HG02884 (cell line): ENCODE measurements around the gene BABAM2.
"Not testable (repeated sequence)": the region's sequence is repeated elsewhere in the genome, so short reads cannot be mapped to it uniquely, and the experiment has no call there.

Experiments used
- ATAC-seq: cut with Tn5 transposase; IDR thresholded peaks from one replicate; pipeline ENCODE4 v1.9.1; 2021; ENCODE audit warnings: mild to moderate bottlenecking, moderate library complexity; ENCODE audit not compliant: unreplicated experiment

The BABAM2 gene

DNA sequence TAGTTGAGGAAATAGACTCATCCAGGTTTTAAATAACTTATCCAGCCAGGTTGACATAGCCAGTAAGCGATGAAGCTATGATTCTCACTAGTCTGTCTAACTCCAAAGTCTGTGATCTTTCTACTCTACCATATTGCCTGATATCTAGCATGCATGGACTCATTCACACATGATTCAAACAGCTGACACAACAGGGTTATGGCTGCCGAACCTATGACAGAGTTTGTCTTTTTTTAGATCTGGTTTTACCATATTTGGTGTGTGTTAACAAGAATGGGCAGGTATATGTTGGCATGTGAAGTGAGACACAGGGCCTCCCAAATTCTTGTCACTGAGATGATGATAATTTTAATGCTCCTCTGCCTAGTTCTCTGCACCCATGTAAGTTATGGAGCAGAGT lies 210.6 kb downstream of the BABAM2 start:
- ATAC-seq, result no peak

DNA sequence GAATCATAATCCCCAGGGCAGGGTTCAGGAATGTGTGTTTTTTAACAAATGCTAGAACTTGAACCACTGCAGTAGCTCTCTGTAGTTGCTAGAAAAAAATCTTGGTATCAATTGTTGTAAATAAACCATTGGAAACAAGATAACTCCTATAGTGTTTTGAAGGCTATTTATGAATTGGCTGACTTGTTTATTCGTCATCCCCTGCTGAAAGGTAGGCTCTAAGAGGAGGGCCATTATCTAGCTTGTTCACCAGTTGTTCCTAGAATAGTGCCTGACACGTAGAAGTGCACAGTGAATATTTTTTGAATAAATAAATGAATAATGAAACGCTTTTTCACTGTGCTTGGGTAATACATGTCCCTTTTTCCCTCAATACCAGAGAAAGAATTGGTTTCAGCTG lies 211.4 kb downstream of the BABAM2 start:
- no peak for ATAC-seq

DNA sequence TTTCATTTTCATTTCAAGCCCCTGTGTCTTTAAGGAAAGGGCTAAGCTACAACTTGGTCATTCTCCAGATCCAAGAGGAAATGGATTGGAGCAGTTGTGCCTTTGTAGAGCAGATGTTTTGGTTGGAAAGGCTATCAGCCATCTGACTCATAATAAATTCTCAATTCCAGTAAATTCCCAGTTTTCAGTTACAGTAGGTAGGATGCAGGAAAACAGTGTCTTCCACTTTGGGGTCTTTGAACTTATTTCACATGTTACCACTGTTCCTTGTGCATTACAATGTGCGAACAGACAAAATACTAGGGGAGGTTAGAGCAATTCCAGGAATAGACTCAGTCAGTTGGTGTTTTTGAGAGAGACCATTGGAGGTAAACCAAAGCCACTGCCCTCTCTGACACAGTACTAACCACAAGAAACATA lies 211.9 kb downstream of the BABAM2 start:
- ATAC-seq, result no peak

DNA sequence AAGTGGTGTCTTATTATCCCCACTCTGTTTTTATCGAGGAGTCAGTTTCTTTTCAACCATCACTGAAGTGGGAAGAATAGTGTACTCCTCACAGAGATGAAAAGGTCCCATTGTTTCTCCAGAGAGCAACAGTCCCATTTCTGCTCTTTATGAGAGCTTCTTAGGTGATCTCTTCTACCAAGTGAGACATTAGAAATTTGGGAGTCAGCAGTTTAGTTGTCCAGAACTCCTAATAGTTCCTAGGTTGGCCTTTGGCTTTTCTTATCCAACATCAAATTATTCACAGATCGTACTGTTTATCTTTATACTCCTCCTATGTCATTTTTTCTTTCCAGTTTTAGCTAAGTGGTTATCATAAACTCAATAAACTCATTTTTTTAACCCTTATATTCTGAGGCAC lies 213.1 kb downstream of the BABAM2 start:
- no peak for ATAC-seq

DNA sequence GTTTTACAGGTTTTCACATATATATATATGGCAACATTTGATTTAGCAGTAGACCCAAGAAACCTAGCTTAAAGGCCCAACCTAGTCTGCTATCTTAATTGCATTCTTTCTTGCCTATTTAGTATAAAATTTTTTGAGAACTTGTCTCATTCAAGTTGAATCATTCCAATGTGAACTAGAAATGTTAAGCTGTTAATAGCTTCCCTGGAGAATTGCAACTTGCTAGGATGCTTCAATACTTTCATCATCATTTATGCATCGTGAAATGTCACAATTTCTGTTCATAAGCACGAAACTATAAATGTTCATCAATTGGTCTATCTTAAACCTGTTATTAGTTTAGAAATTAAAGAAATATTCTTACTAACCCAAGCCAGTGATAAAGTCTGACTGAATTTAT lies 217.6 kb downstream of the BABAM2 start:
- no peak for ATAC-seq

DNA sequence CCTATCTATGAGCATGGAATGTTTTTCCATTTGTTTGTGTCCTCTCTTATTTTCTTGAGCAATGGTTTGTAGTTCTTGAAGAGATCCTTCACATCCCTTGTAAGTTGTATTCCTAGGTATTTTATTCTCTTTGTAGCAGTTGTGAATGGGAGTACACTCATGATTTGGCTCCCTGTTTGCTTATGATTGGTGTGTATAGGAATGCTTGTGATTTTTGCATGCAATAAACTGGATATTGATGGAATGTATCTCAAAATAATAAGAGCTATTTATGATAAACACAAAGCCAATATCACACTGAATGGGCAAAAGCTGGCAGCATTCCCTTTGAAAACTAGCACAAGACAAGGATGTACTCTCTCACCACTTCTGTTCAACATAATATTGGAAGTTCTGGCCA lies 223.2 kb downstream of the BABAM2 start:
- ATAC-seq, result not testable (repeated sequence)

DNA sequence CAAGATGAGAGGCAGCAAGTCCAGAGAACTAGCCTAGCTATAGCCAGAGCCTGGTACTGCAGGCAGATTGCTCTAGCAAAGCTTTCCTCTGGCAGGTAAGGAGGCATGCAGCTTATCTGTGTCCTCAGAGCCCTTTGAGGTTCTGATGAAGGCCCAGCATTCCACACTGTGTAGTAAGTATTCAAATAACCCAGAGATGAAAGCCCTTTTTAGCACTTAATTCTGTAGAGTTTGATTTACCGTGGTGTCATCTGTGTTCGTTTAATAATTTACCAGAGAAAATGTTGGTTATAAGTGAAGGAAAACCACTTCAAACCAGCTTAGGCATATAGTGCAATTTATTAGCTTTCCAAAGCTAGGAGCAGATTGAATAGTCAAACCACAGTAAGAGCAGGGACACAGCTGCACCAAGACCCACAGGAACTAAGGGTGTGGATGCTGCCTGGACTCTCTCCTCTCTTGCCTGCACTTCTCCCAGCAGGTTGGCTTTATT lies 226.6 kb downstream of the BABAM2 start:
- ATAC-seq, result no peak

DNA sequence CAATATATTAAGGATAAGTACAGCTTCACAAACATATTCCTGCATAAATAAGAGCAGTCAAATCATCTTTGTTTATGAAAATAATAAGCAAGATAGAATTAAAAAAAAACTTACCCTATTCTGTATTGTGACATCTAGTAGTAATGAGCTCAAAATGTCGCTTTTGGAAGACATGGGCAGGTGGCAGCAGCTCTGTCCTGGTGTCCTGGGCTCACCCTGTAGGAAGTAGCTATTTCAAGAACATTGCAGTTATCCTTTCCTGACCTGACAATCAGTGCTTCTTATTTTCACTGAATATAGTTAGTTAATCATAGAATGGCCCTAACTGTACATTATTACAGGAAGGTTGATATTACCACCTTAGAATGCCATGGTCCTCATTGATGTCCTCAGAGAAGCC lies 229.1 kb downstream of the BABAM2 start:
- ATAC-seq, result no peak

DNA sequence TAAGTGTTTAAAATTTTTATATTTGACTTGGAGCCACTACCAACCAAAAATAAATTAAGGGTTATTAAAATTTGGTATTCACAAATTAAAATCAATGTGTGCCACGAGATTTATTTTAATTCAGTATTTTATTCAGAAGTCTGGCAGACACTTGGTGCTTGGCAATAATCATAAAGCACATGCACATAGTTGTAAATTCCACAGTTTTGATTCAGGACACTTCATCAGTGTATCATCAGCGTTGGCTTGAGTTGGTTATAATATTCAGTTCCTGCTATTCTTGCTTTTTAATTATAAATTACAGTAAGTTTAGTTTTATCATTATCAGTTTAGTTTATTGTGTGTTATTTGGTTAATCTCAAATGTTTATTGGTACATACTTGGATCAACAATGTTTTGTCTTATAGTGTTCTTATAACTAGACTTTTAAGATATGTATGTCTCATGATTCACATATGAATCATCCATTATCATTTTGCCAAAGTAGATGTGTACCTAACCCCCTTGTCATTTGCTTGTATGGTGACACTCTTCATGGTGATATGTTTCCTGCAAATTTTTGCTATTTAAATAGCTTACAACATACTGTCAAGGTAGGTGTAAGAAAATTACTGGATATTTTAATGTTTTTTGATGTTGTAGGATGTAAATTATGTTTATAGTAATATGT lies 237.9 kb downstream of the BABAM2 start:
- ATAC-seq, result no peak

DNA sequence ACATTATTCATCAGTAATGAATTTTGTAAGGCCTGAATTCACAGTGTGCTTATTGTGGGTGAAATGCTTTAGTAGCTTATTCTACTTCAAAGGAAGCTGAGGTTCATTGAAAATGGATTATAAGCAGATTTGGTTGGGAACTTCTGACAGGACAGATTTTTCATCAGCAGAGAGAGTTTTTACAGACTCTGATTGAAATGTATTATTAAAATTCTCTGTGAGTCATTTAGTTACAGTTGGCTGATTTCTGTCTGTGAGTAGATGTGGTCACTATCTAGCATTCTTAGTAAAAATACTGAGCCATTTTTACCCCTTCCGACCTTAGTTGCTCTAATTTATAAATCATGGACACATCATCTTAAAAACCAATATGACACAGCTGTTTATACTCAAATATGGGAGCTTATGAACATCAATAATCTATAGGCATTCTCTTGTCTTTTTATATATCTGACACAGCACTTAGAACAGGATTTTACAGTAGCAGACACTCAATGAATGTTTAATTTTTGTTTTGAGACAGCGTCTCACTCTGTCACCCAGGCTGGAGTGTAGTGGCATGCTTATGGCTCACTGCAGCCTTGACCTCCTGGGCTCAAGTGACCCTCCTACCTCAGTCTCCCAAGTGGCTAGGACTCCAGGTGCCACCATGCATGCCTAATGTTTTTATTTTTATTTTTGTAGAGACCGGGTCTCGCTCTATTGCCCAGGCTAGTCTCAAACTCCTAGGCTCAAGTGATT lies 239.6 kb downstream of the BABAM2 start:
- no peak for ATAC-seq

DNA sequence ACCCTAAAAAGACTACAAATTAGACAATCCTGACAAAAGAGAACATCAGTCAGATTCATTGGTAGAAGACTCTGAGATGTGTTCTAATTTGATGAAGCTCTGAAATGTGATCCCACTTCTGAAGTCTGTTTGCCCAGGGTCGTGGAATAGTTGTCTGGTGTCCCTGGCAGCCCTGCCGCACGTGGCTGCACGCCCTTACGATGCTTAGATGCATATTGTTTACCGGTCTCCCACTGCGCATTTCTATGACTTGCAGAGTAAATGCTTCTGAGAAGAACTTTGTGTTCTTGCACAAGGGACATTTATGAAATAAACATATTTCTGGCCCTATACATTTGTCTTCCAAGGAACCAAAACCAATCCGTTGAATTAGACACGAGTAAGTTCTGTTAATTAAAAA lies 243.2 kb downstream of the BABAM2 start:
- ATAC-seq, result no peak

DNA sequence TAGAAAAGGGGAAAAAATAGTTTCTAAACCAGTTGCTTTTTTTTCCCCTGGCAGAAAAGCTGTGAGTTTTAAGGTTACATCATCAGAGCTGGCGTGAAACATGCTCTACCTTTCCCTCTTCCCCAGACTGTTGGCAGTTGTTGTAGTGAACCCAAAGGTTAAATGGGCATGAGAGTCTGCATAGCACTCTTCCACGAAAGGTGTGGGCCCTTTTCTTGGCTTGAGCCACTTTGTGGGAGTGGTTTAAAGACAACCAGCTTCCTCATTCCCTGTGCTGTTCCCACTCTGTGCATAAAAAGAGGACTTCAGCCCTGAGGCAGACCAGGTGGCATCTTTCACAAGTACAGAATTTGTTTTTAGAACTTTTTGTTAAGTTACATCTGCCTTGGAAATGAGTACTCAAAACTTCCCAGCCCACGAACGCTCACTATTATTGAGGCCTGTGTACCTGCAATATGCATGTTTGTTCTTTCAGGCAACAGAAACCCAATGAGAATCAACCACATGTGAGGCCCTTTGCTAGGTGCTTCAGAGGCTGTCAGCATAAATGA lies 243.8 kb downstream of the BABAM2 start:
- ATAC-seq, result no peak

DNA sequence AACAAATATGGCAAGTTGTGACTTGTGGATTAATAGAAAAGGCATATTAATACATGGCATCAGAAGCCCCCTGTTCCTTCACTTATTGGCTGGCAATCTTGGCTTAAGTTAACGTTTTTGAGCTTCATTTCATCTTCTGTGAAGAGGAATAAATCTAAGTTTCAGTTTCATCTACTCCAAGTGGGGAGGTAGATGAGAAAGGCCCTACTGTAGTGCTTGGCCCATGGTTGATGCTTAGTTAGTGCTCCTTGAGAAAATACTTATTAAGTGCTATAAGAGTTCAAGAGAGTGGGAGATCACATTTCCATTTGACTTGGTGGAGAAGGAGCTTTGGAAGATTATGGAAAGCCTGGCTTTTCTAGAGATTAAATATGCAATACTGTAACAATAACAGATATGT lies 244.3 kb downstream of the BABAM2 start:
- ATAC-seq, result no peak

DNA sequence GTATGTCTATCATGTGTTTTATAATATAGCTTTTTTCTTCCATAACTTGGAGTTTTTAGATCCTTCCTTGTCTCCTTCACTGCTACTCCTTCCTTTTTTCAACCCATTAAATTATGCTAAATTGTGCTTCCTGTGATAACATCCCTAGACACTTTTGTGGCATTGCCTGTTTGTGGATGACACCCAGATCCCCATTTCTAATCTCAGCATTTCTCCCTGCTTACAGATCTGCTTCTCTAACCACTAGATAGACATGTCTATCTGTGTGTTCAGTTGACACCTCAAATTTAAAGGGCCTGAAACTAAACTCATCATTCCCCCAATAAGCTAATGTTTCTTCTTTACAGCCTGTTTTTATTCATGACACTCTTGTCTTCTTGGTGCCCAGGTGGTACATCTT lies 244.8 kb downstream of the BABAM2 start:
- no peak for ATAC-seq

DNA sequence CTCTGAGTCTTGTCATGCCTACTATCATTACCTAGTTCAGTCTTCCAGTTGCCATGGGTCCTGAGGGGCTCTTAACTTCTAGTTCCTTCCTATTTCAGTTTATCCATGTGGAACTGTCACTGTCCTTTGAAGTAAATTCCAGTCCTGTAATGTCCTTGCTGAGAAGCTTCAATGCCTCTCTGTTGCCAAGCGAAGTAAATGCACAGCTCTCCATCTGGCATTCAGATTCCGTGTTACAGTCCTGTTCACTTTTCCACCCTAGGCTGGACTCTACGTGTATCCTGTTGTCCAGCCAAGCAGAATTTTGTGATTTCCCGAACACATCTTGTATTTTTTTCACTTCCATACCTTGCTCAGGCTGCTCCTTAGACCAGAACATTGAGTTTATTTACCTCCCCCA lies 245.3 kb downstream of the BABAM2 start:
- ATAC-seq, result no peak

DNA sequence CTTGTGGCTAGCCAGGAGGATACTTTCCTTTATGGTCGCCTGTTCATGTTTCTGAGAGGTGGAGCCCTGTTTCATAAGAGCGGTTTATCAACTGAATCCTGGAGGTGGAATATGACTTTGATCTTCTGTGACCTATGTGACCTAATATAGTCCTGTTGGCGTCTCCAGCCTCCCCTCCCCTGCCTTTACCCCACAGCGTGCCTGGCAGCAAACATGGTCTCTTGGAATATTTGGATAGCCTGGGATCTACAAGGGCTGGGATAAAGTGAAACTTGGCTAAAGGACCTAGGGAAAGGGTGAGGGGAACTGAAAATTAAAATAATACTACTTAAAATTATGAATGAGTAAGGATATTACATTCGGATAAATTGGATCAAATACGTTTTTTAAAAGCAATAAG lies 246.0 kb downstream of the BABAM2 start:
- ATAC-seq, result no peak

DNA sequence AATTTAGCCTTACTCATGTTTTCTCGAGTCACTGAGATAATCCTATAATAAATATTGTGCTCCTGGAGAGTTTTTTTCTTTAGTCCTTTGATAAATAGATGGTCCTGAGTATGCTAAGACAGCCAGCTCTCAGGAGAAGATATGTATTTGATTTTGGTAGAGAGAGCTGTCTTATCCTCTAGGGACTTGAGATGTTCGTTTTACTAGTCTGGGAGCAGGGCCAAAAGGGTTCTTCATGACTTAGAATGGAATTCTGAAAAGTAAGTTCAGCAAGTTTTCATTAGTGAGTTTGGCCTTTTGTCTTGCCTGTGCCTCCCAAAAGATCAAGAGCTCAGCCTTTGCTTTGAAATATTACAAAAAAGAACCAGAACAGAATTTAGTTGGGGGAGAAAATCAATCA lies 246.7 kb downstream of the BABAM2 start:
- no peak for ATAC-seq

DNA sequence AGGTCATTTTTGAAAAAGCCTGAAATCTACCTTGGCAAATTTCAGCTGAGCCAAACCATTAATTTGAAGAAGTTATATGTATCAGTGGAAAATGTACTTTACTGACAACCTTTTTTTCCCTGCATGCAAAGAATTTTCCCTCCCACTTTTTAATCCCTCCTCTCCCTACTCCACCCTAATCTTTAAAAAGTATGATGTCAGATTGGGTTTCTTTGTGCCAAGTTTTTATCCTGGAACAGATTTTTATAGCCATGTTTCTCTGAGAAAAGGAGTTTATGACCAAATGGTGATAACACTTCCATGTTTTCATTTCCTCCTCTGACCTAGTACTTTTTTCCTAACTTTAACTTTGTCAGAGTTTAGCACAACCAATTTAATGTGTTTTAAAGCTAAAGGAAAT lies 251.9 kb downstream of the BABAM2 start:
- no peak for ATAC-seq

DNA sequence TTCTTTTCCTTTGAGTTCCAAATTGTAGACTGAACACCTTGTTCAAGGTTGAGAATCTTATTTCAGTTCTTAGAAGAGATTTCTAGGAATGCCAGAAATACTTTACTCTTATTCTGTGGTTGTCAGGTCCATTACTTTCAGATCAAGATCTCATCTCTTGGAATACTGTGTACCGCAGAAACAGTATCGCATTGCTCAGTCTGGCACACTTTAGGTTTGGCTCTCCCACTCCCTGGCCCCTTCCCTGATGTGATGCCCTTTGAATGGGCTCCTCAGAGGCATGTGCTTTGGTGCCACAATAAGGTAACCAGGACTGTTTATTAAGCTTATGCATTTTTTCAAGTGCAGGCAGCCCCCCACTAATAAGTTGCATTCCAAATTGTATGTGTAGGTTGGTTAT lies 257.5 kb downstream of the BABAM2 start:
- ATAC-seq, result no peak

DNA sequence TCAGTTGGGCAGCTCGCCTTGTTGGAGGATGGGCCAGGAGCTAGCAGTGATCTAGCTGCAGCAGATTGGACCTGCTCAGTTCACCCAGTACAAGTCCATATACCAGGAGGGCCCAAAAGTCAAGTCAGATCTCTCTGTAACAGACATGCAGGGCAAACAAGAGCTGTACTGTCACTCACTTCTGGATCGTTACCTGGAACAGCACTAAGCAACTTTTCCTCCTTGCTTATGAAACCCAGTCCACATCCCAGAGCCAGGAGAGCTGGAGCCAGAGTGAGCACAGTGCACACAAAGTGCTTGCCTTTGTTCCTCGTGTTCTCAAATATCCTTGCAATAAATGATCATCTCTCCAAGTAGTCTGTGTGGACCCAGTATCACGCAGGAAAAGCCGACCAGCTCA lies 258.0 kb downstream of the BABAM2 start:
- no peak for ATAC-seq

DNA sequence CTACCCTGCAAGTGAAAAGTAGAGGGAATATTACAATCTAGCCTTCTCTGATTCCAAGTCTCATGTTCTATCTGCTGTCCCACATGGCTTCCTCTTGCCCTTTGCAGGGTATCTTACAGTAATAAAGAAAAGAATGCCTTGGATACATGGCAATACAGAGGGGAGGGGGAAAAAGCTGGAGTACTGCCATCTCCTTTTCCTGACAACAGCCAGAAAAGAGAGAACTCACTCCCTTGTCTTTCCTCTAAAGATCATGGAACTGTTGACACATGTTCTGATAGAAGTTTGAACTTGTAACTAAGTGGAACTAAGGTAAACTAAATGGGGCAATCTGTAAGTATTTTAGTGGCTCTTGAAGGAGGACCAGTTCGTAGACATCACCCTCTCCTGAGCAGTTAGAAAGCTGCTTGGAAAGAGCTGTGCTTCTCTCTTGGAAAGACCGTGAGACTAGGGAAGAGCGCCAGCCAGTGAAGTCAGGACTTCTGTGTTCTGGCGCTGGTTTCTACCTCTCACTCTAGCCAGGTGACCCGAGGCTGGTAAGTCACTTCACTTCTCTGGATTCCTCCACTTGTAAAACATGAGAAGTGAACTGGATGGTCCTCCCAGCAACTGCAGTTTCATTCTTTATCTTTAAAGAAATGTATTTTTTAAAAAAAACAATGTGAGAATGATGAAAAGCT lies 259.8 kb downstream of the BABAM2 start:
- no peak for ATAC-seq

DNA sequence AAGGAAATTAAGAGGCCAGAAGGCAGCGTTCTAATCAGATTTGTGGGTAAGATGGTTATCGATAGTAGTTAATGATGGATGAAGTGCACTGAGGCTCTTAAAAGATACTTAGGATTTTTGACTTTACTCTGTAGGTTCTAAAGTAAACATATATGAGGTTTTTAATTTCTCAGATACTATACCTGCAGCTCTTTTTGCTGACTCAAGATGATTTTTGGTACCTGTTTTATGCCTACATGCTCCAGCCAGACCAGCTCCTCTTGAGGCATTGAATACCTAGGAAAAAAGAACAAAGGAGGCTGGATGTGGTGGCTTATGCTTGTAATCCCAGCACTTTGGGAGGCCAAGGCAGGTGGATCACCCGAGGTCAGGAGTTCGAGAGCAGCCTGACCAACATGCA lies 260.5 kb downstream of the BABAM2 start:
- ATAC-seq, result no peak
